Measurements from ENCODE around the gene FAM13B.

The FAM13B gene

GRCh38 chr5:137894586-137894985 is 138.3 kb downstream of the FAM13B start:
- DNase-seq (ENCODE audit: low read depth): no peak

DNA sequence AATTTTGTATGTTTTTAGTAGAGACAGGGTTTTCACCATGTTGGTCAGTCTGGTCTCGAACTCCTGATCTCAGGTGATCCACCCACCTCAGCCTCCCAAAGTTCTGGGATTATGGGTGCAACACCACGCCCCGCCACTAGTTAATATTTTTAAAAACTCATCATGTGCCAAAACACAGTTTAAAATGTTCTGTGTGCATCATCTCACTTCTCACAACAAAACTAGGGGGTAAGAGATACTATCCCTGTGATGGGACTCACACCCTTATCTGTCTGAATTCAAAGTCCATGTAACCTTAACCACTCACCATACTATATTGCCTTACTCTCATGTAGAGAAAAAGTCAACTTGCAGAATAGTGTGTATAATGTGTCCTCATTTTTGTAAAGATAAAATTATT is 141.0 kb downstream of the FAM13B start:
- DNase-seq (ENCODE audit: low read depth): no peak

GRCh38 chr5:137890845-137891244 is 142.0 kb downstream of the FAM13B start:
- no peak for DNase-seq (ENCODE audit: low read depth)

GRCh38 chr5:137888863-137889759 is 143.8 kb downstream of the FAM13B start, which contains the start of gene PKD2L2:
Gene PKD2L2, plus strand, starts transcription at chr5:137889457. Its CDS starts 35 bp downstream, at chr5:137889492.
- DNase-seq (ENCODE audit: low read depth): no peak

DNA sequence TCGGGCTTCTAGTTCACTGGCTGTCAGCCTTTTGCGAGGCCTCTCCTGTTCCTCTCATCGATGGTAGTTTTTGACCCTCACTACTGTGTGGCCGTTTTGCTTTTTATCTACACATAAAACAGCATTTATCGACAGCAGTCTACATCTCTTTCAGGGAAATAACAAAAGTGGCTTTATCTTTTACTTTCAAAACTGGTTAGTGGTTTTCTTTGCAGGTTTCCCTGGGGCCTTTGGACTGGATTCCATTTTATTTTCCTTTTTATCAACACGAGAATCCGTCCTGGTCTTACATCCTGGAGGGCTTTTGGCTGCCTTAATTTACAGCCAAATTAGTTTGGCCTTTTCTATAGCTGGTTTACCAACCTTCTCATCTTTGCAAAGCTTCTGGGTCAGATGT is 144.4 kb downstream of the FAM13B start:
- no peak for DNase-seq (ENCODE audit: low read depth)

Measured in HS-5 (cell line).